ENCODE measurements around the gene COL4A3.

Gene COL4A3

GRCh38 chr2:227221120-227221519 is 56.7 kb downstream of the COL4A3 start:
- no peak for TF ChIP-seq TEAD4 (IDR thresholded peaks at IDR 0.05)
- TF ChIP-seq RAD21 (IDR thresholded peaks at IDR 0.05; ENCODE audit: low read depth), result no peak
- TF ChIP-seq YY1 (IDR thresholded peaks at IDR 0.05; ENCODE audit: low read depth), result no peak
- TF ChIP-seq NFIC (IDR thresholded peaks at IDR 0.05), result no peak
- TF ChIP-seq TAF1 (IDR thresholded peaks at IDR 0.05; ENCODE audit: low read depth), result no peak
- no peak for TF ChIP-seq FOXM1 (IDR thresholded peaks at IDR 0.05; ENCODE audit: borderline replicate concordance, low read depth)
- no peak for TF ChIP-seq EP300 (IDR thresholded peaks at IDR 0.05; ENCODE audit: borderline replicate concordance)

DNA sequence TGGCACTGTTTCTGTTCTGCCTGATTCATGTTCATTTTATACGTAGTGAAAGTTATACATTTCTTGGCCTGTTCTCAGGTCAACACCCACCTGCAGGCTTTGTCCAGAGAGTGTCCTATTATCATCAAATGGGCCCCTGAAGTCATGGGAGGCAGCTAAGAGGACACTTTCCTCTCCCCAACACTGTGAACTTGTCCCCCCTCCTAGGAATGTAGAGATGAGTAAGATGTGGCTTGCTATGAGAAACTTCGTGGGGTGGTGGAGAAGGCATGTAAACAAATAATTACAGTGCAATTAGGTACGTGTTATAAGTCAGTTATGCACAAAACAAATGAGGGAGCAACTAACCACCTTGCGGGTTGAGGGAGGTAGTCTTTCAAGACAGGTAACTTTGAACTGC is 57.9 kb downstream of the COL4A3 start:
- TF ChIP-seq EGR1 (IDR thresholded peaks at IDR 0.05) (no peak), TEAD4 (IDR thresholded peaks at IDR 0.05) (no peak), CREB1 (IDR thresholded peaks at IDR 0.05; ENCODE audit: low read depth) (no peak), TCF12 (IDR thresholded peaks at IDR 0.05; ENCODE audit: low read depth) (no peak), NFIC (IDR thresholded peaks at IDR 0.05) (no peak)

- TF ChIP-seq CEBPB (IDR thresholded peaks at IDR 0.05) (no peak), CREB1 (IDR thresholded peaks at IDR 0.05; ENCODE audit: low read depth) (no peak), EGR1 (IDR thresholded peaks at IDR 0.05) (no peak), YY1 (IDR thresholded peaks at IDR 0.05; ENCODE audit: low read depth) (no peak), FOXM1 (IDR thresholded peaks at IDR 0.05; ENCODE audit: borderline replicate concordance, low read depth) (no peak), NFIC (IDR thresholded peaks at IDR 0.05) (peak; percentile 50; the same call in 1 of the 2 replicates), TEAD4 (IDR thresholded peaks at IDR 0.05) (no peak), ZBTB7A (IDR thresholded peaks at IDR 0.05; ENCODE audit: low read depth) (no peak), TAF1 (IDR thresholded peaks at IDR 0.05; ENCODE audit: low read depth) (no peak), TCF12 (IDR thresholded peaks at IDR 0.05; ENCODE audit: low read depth) (no peak), RAD21 (IDR thresholded peaks at IDR 0.05; ENCODE audit: low read depth) (no peak), EP300 (IDR thresholded peaks at IDR 0.05; ENCODE audit: borderline replicate concordance) (no peak)
- TF ChIP-seq, protein P1, sequence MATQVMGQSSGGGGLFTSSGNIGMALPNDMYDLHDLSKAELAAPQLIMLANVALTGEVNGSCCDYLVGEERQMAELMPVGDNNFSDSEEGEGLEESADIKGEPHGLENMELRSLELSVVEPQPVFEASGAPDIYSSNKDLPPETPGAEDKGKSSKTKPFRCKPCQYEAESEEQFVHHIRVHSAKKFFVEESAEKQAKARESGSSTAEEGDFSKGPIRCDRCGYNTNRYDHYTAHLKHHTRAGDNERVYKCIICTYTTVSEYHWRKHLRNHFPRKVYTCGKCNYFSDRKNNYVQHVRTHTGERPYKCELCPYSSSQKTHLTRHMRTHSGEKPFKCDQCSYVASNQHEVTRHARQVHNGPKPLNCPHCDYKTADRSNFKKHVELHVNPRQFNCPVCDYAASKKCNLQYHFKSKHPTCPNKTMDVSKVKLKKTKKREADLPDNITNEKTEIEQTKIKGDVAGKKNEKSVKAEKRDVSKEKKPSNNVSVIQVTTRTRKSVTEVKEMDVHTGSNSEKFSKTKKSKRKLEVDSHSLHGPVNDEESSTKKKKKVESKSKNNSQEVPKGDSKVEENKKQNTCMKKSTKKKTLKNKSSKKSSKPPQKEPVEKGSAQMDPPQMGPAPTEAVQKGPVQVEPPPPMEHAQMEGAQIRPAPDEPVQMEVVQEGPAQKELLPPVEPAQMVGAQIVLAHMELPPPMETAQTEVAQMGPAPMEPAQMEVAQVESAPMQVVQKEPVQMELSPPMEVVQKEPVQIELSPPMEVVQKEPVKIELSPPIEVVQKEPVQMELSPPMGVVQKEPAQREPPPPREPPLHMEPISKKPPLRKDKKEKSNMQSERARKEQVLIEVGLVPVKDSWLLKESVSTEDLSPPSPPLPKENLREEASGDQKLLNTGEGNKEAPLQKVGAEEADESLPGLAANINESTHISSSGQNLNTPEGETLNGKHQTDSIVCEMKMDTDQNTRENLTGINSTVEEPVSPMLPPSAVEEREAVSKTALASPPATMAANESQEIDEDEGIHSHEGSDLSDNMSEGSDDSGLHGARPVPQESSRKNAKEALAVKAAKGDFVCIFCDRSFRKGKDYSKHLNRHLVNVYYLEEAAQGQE (IDR thresholded peaks at IDR 0.05; ENCODE audit: low read depth), result no peak
- TF ChIP-seq, protein P2, sequence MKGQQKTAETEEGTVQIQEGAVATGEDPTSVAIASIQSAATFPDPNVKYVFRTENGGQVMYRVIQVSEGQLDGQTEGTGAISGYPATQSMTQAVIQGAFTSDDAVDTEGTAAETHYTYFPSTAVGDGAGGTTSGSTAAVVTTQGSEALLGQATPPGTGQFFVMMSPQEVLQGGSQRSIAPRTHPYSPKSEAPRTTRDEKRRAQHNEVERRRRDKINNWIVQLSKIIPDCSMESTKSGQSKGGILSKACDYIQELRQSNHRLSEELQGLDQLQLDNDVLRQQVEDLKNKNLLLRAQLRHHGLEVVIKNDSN (IDR thresholded peaks at IDR 0.05), result no peak
- TF ChIP-seq, protein P3, sequence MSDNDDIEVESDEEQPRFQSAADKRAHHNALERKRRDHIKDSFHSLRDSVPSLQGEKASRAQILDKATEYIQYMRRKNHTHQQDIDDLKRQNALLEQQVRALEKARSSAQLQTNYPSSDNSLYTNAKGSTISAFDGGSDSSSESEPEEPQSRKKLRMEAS (IDR thresholded peaks at IDR 0.05), result 0 out of 2 replicates have a peak, but pooled peaks have one; percentile 24
Observed at GRCh38 chr2:227228061-227228667, 63.7 kb downstream of the COL4A3 start.

GRCh38 chr2:227230151-227230550 is 65.7 kb downstream of the COL4A3 start:
- no peak for TF ChIP-seq FOXM1 (IDR thresholded peaks at IDR 0.05; ENCODE audit: borderline replicate concordance, low read depth)
- no peak for TF ChIP-seq CEBPB (IDR thresholded peaks at IDR 0.05)

DNA sequence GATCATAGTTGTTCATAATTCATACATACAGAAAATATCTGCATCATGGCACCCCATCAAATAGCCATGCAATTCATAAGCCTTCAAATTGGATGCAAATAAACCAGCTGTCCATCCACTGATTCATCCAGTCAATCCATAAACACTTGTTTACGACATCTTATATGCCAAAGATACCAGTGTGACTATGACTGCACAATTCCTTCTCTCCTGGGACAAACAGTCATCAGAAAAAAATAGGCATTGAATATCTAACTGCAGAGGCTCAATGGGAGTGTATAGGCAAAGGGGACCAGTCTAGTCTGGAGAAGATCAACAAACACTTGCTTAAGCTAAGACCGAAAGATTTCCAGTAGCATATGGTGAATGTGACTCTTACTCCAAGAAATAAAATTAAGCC is 70.0 kb downstream of the COL4A3 start:
- TF ChIP-seq YY1 (IDR thresholded peaks at IDR 0.05; ENCODE audit: low read depth) (no peak), CREB1 (IDR thresholded peaks at IDR 0.05; ENCODE audit: low read depth) (no peak), EP300 (IDR thresholded peaks at IDR 0.05; ENCODE audit: borderline replicate concordance) (no peak), RAD21 (IDR thresholded peaks at IDR 0.05; ENCODE audit: low read depth) (no peak), NFIC (IDR thresholded peaks at IDR 0.05) (no peak), TEAD4 (IDR thresholded peaks at IDR 0.05) (no peak), EGR1 (IDR thresholded peaks at IDR 0.05) (no peak), TCF12 (IDR thresholded peaks at IDR 0.05; ENCODE audit: low read depth) (no peak), FOXM1 (IDR thresholded peaks at IDR 0.05; ENCODE audit: borderline replicate concordance, low read depth) (no peak), CEBPB (IDR thresholded peaks at IDR 0.05) (no peak), TAF1 (IDR thresholded peaks at IDR 0.05; ENCODE audit: low read depth) (no peak)
- TF ChIP-seq, protein P3 (IDR thresholded peaks at IDR 0.05), result no peak
- TF ChIP-seq, protein P1 (IDR thresholded peaks at IDR 0.05; ENCODE audit: low read depth), result no peak
- TF ChIP-seq, protein P2 (IDR thresholded peaks at IDR 0.05), result no peak

DNA sequence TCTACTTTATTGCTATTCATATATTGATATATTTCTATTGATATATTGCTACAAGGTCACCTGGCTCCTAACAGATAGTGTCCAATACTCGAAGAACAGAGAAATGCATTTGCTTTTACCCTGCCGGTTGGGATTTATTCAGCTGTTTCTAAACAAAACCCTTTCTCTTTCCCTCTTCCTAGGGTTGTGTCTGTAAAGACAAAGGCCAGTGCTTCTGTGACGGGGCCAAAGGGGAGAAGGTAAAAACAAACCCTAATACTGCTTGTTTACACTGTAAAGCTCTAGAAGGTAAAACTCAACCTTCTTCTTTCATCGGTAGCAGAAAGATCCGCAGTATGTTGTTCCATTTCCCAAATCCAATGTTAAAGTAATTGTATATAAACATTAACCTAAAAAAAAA is 73.4 kb downstream of the COL4A3 start:
- no peak for TF ChIP-seq TEAD4 (IDR thresholded peaks at IDR 0.05)
- no peak for TF ChIP-seq TCF12 (IDR thresholded peaks at IDR 0.05; ENCODE audit: low read depth)
- no peak for TF ChIP-seq FOXM1 (IDR thresholded peaks at IDR 0.05; ENCODE audit: borderline replicate concordance, low read depth)
- no peak for TF ChIP-seq NFIC (IDR thresholded peaks at IDR 0.05)
- no peak for TF ChIP-seq CEBPB (IDR thresholded peaks at IDR 0.05)
- TF ChIP-seq ZBTB7A (IDR thresholded peaks at IDR 0.05; ENCODE audit: low read depth), result no peak
- TF ChIP-seq YY1 (IDR thresholded peaks at IDR 0.05; ENCODE audit: low read depth), result no peak
- no peak for TF ChIP-seq EGR1 (IDR thresholded peaks at IDR 0.05)
- no peak for TF ChIP-seq RAD21 (IDR thresholded peaks at IDR 0.05; ENCODE audit: low read depth)
- TF ChIP-seq, protein P2 (IDR thresholded peaks at IDR 0.05), result no peak
- TF ChIP-seq EP300 (IDR thresholded peaks at IDR 0.05; ENCODE audit: borderline replicate concordance), result no peak
- TF ChIP-seq, protein P1 (IDR thresholded peaks at IDR 0.05; ENCODE audit: low read depth), result no peak
- TF ChIP-seq, protein P3 (IDR thresholded peaks at IDR 0.05), result no peak
- TF ChIP-seq TAF1 (IDR thresholded peaks at IDR 0.05; ENCODE audit: low read depth), result no peak
